Vagina (tissue), 2 donors: ENCODE results near the gene NNMT. TPM values are rescaled to one million over a fixed set of nuclear protein-coding genes. Genes with fewer than 3 reads are reported as not detected.

ENCODE experiments used
- DNase-seq, 2 donors: peaks; one replicate each; pipeline ENCODE4 v3.0.0-alpha.2; 2017; ENCODE audit errors: extremely low spot score in 2 of 2
- H3K27ac ChIP-seq: fragments of 200-600 bp; sonication (generic); one replicate; pipeline ENCODE4 v1.5.1; 2019
- H3K27me3 ChIP-seq: fragments of 200-600 bp; sonication (generic); one replicate; pipeline ENCODE4 v1.5.1; 2019
- H3K36me3 ChIP-seq, 2 donors: fragments of 200-600 bp; sonication (generic); one replicate each; pipeline ENCODE4 v1.5.1; 2017 to 2019
- H3K4me1 ChIP-seq: fragments of 200-600 bp; sonication (generic); one replicate; pipeline ENCODE4 v1.5.1; 2019
- H3K4me3 ChIP-seq, 2 donors: fragments of 200-600 bp; sonication (generic); 1 replicate in 1 of 2; 2 replicates in 1 of 2; pipeline ENCODE4 v1.5.1; 2016 to 2019
- H3K9me3 ChIP-seq: fragments of 200-600 bp; sonication (generic); one replicate; pipeline ENCODE4 v1.5.1; 2019
- POLR2A ChIP-seq, 2 donors: fragments of 450-650 bp; IDR thresholded peaks; one replicate each; pipeline ENCODE4 v1.6.1; 2017; ENCODE audit warnings: antibody characterized with exemption in 2 of 2, mild to moderate bottlenecking in 2 of 2, moderate library complexity in 2 of 2
- POLR2AphosphoS5 ChIP-seq, 2 donors: sonication (generic); formaldehyde crosslinking; IDR thresholded peaks; one replicate each; pipeline ENCODE4 v1.9.0; 2017; ENCODE audit warnings: antibody characterized with exemption in 2 of 2, mild to moderate bottlenecking in 2 of 2, low read depth in 1 of 2; ENCODE audit not compliant: insufficient read depth in 1 of 2
- intact Hi-C: fragments of 100-400 bp; cut with DNase I; formaldehyde crosslinking; loops from one replicate; pipeline ENCODE4 v1.15.1; 2023
- total RNA-seq: library from RNA; depleted of rRNA; stranded (reverse); fragments of >200 nt; gene quantifications from one replicate; pipeline ENCODE4 v1.2.3, GENCODE V29; 2016
- TF ChIP-seq, protein P1 (sequence below), 3 experiments: fragments of 450-650 bp in 2 of 3; fragments of 200-600 bp in 1 of 3; sonication (generic) in 1 of 3; IDR thresholded peaks; one replicate each; pipeline ENCODE4 v1.5.1; 2017 to 2019; ENCODE audit warnings: antibody characterized with exemption in 3 of 3, mild to moderate bottlenecking in 2 of 3, moderate library complexity in 2 of 3

NNMT gene
- total RNA-seq, 1 donor from 2014 or later, result 898 TPM

GRCh38 chr11:114318361-114318760, 22.2 kb downstream of the NNMT start:
- no peaks in the 10 kb centered on the region for H3K36me3 ChIP-seq
- H3K27me3 ChIP-seq, result no peaks in the 10 kb centered on the region
- peaks cover 52% of the 10 kb centered on the region for H3K4me1 ChIP-seq
- peak overlapping the region; percentile 70 for H3K27ac ChIP-seq
- TF ChIP-seq POLR2AphosphoS5 (IDR thresholded peaks at IDR 0.05; ENCODE audit: insufficient read depth in 1 of 2, low read depth in 1 of 2) (no peak), POLR2A (IDR thresholded peaks at IDR 0.05) (no peak)
- TF ChIP-seq, protein P1, sequence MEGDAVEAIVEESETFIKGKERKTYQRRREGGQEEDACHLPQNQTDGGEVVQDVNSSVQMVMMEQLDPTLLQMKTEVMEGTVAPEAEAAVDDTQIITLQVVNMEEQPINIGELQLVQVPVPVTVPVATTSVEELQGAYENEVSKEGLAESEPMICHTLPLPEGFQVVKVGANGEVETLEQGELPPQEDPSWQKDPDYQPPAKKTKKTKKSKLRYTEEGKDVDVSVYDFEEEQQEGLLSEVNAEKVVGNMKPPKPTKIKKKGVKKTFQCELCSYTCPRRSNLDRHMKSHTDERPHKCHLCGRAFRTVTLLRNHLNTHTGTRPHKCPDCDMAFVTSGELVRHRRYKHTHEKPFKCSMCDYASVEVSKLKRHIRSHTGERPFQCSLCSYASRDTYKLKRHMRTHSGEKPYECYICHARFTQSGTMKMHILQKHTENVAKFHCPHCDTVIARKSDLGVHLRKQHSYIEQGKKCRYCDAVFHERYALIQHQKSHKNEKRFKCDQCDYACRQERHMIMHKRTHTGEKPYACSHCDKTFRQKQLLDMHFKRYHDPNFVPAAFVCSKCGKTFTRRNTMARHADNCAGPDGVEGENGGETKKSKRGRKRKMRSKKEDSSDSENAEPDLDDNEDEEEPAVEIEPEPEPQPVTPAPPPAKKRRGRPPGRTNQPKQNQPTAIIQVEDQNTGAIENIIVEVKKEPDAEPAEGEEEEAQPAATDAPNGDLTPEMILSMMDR (IDR thresholded peaks at IDR 0.05), result no peak
- DNase-seq, result no peak
- intact Hi-C loops, result no loop called here
- H3K4me3 ChIP-seq, result no peak overlapping the region
- no peaks in the 10 kb centered on the region for H3K9me3 ChIP-seq

DNA sequence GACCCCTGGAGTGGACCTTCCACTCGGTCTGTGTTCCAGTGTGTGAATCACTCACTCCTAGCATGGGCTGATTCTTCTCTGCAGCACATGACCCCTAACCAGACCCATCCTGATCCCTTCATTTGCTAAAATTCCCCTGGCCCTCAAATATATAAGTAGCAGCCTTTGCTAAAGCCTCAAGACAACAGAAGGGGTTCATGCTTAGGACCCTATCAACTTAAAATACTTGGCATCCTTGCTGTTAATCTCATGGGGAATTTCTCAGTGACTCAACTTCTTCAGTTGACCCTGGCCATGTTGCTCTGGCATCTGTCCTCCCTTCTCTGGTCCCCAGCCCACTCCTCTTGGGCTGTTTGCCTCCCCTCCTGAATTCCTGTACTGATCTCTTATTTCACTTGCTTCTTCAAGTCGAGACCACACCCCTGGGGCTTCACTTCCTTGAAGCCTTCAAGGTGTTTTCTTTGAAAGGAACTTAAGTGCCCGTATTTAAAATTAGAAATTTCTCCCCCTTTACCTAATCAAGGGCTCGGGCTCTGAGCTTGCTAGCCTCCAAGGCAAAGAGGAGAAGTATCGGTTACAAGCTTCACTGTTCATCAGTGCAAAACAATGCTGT, 23.6 kb downstream of the NNMT start:
- Histone ChIP-seq H3K27ac (peak overlapping the region; percentile 73), H3K36me3 (no peaks in the 10 kb centered on the region), H3K4me3 (no peak overlapping the region), H3K9me3 (no peaks in the 10 kb centered on the region), H3K27me3 (no peaks in the 10 kb centered on the region), H3K4me1 (peaks cover 52% of the 10 kb centered on the region)
- intact Hi-C loops, result no loop called here
- DNase-seq, result no peak
- TF ChIP-seq POLR2AphosphoS5 (IDR thresholded peaks at IDR 0.05; ENCODE audit: insufficient read depth in 1 of 2, low read depth in 1 of 2) (no peak), POLR2A (IDR thresholded peaks at IDR 0.05) (no peak)
- TF ChIP-seq, protein P1 (IDR thresholded peaks at IDR 0.05), result no peak

DNA sequence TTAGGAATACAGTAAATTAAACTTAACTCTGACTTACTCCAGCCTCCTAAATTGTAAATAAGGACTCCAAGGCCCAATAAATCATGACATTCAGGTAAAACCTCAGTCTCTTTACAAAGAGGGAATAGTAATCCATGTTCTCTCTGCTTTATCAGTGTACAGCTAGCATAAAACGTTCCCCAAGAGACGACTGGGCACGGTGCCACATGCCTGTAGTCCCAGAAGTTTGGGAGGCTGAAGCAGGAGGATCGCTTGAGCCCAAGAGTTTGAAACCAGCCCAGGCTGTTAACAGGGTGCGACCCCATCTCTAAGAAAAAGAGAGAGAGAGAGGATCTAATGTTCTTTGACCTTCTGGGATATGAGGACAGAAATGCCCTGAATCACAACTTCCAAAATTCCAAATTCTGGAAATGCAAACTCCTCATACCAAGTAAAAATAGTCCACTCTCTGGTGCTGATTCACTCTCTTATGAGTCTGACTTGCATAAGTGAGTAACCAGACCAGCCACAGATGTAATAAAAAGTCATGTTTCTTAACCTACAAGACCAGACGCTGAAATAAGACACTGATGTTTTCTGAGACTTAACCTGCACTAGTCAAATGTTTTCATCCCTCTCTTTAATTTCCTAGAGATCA, 25.5 kb downstream of the NNMT start:
- TF ChIP-seq POLR2AphosphoS5 (IDR thresholded peaks at IDR 0.05; ENCODE audit: insufficient read depth in 1 of 2, low read depth in 1 of 2), result peak; percentile 27 to 35
- TF ChIP-seq, protein P1 (IDR thresholded peaks at IDR 0.05), result no peak
- peak overlapping the region; percentile 73 for H3K27ac ChIP-seq
- DNase-seq, result no peak
- H3K36me3 ChIP-seq, result no peaks in the 10 kb centered on the region
- peaks cover 38% of the 10 kb centered on the region for H3K4me1 ChIP-seq
- no peak overlapping the region for H3K4me3 ChIP-seq
- H3K9me3 ChIP-seq, result no peaks in the 10 kb centered on the region
- no peaks in the 10 kb centered on the region for H3K27me3 ChIP-seq
- intact Hi-C loops, result no loop called here

- Histone ChIP-seq H3K9me3 (no peaks in the 10 kb centered on the region), H3K4me1 (peaks cover 31% of the 10 kb centered on the region), H3K27ac (peak overlapping the region; percentile 73), H3K27me3 (no peaks in the 10 kb centered on the region), H3K36me3 (no peaks in the 10 kb centered on the region), H3K4me3 (no peak overlapping the region)
- intact Hi-C loops, result no loop called here
- no peak for DNase-seq
- TF ChIP-seq POLR2A (IDR thresholded peaks at IDR 0.05) (no peak), POLR2AphosphoS5 (IDR thresholded peaks at IDR 0.05; ENCODE audit: insufficient read depth in 1 of 2, low read depth in 1 of 2) (no peak)
- TF ChIP-seq, protein P1 (IDR thresholded peaks at IDR 0.05), result no peak
Observed at GRCh38 chr11:114322934-114323333, 26.7 kb downstream of the NNMT start.

- intact Hi-C loops, result no loop called here
- no peak for DNase-seq
- Histone ChIP-seq H3K27ac (no peak overlapping the region), H3K4me3 (no peak overlapping the region), H3K36me3 (no peaks in the 10 kb centered on the region), H3K4me1 (peaks cover 12% of the 10 kb centered on the region), H3K27me3 (no peaks in the 10 kb centered on the region), H3K9me3 (peaks cover 6% of the 10 kb centered on the region)
- TF ChIP-seq, protein P1 (IDR thresholded peaks at IDR 0.05), result no peak
- TF ChIP-seq POLR2A (IDR thresholded peaks at IDR 0.05) (no peak), POLR2AphosphoS5 (IDR thresholded peaks at IDR 0.05; ENCODE audit: insufficient read depth in 1 of 2, low read depth in 1 of 2) (no peak)
Observed at GRCh38 chr11:114326151-114326550, 30.0 kb downstream of the NNMT start.
